Stimulated activated CD4-positive, alpha-beta T cell treated with anti-CD3 and anti-CD28 coated beads, Interleukin-4, amount 100 ng/mL, for 24 hours (primary cell): ENCODE measurements around the gene ZNF195.
"Not testable (repeated sequence)": the region's sequence is repeated elsewhere in the genome, so short reads cannot be mapped to it uniquely, and the experiment has no call there.

Experiments used
- DNase-seq: peaks from one replicate; pipeline ENCODE4 v3.0.0-alpha.2; 2020

The ZNF195 gene

GRCh38 chr11:3378426-3379423, at the start of gene ZNF195:
Gene ZNF195 (minus strand): TSS chr11:3379146. CDS start chr11:3379040, 106 bp downstream.
- DNase-seq, result peak; percentile 99

- DNase-seq, result not testable (repeated sequence)
Observed at GRCh38 chr11:3428076-3428475, 49.1 kb upstream of the ZNF195 start.

- not testable (repeated sequence) for DNase-seq
Observed at GRCh38 chr11:3426541-3426940, 47.6 kb upstream of the ZNF195 start.

- DNase-seq, result not testable (repeated sequence)
Observed at GRCh38 chr11:3423928-3424327, 45.0 kb upstream of the ZNF195 start.

GRCh38 chr11:3423138-3423731, 44.3 kb upstream of the ZNF195 start:
- not testable (repeated sequence) for DNase-seq

GRCh38 chr11:3422380-3423137, 43.6 kb upstream of the ZNF195 start:
- DNase-seq, result peak; percentile 98

GRCh38 chr11:3421608-3422379, 42.8 kb upstream of the ZNF195 start:
- peak; percentile 12 for DNase-seq

- not testable (repeated sequence) for DNase-seq
Observed at GRCh38 chr11:3420281-3421042, 41.5 kb upstream of the ZNF195 start.

- DNase-seq, result not testable (repeated sequence)
Observed at GRCh38 chr11:3419496-3419895, 40.5 kb upstream of the ZNF195 start.

- DNase-seq, result peak; percentile 65
Observed at GRCh38 chr11:3417047-3417446, 38.1 kb upstream of the ZNF195 start.

GRCh38 chr11:3415301-3415700, 36.4 kb upstream of the ZNF195 start:
- DNase-seq, result not testable (repeated sequence)

- DNase-seq, result not testable (repeated sequence)
Observed at GRCh38 chr11:3413666-3414065, 34.7 kb upstream of the ZNF195 start.

GRCh38 chr11:3412837-3413236, 33.9 kb upstream of the ZNF195 start:
- DNase-seq, result no peak

- DNase-seq, result peak; percentile 81
Observed at GRCh38 chr11:3408722-3409121, 29.8 kb upstream of the ZNF195 start.

- DNase-seq, result not testable (repeated sequence)
Observed at GRCh38 chr11:3408058-3408605, 29.2 kb upstream of the ZNF195 start.

- not testable (repeated sequence) for DNase-seq
Observed at GRCh38 chr11:3406937-3407336, 28.0 kb upstream of the ZNF195 start.

- DNase-seq, result not testable (repeated sequence)
Observed at GRCh38 chr11:3406223-3406875, 27.4 kb upstream of the ZNF195 start.

GRCh38 chr11:3404076-3404925, 25.4 kb upstream of the ZNF195 start:
- DNase-seq, result not testable (repeated sequence)

- DNase-seq, result not testable (repeated sequence)
Observed at GRCh38 chr11:3402861-3403250, 23.9 kb upstream of the ZNF195 start.
